OCI-LY1 (cell line): ENCODE measurements around the gene MSH3.

Source experiments
- H2AFZ ChIP-seq: fragments of 200-600 bp; sonication (generic), shearing (Covaris generic); 2 replicates; pipeline ENCODE4 v1.6.0; 2014; ENCODE audit warnings: antibody characterized with exemption, mild to moderate bottlenecking, low read length
- H3F3A ChIP-seq: fragments of 200-600 bp; sonication (generic), shearing (Covaris generic); 2 replicates; pipeline ENCODE4 v1.6.0; 2014; ENCODE audit warnings: mild to moderate bottlenecking, antibody characterized with exemption, low read length, moderate library complexity; ENCODE audit not compliant: insufficient read depth
- H3K27ac ChIP-seq: fragments of 200-600 bp; sonication (generic); 2 replicates; pipeline ENCODE4 v1.5.1; 2014; ENCODE audit warnings: low read length, mixed run types, mild to moderate bottlenecking, low read depth; ENCODE audit not compliant: poor library complexity, severe bottlenecking
- H3K27me3 ChIP-seq: fragments of 200-600 bp; sonication (generic); 2 replicates; pipeline ENCODE4 v1.6.0; 2014; ENCODE audit warnings: antibody characterized with exemption, mild to moderate bottlenecking, low read length, moderate library complexity; ENCODE audit not compliant: insufficient read depth
- H3K36me3 ChIP-seq: fragments of 200-600 bp; sonication (generic); 2 replicates; pipeline ENCODE4 v1.6.1; 2014; ENCODE audit warnings: mild to moderate bottlenecking, antibody characterized with exemption, low read length, moderate library complexity, mixed read lengths; ENCODE audit not compliant: insufficient read depth
- H3K4me1 ChIP-seq: fragments of 200-600 bp; sonication (generic); 2 replicates; pipeline ENCODE4 v1.5.1; 2014; ENCODE audit warnings: mild to moderate bottlenecking, low read length, moderate library complexity; ENCODE audit not compliant: insufficient read depth, severe bottlenecking
- H3K4me2 ChIP-seq: fragments of 200-600 bp; sonication (generic), shearing (Covaris generic); 2 replicates; pipeline ENCODE4 v1.6.1; 2014; ENCODE audit warnings: low read length
- H3K4me3 ChIP-seq: fragments of 200-600 bp; sonication (generic); 2 replicates; pipeline ENCODE4 v1.5.1; 2014; ENCODE audit warnings: low read length, low read depth, mild to moderate bottlenecking, mixed read lengths; ENCODE audit not compliant: poor library complexity, severe bottlenecking
- H3K79me2 ChIP-seq: fragments of 200-600 bp; shearing (Covaris generic); 2 replicates; pipeline ENCODE4 v1.6.1; 2016; ENCODE audit warnings: mixed run types, low read length, mixed read lengths; ENCODE audit not compliant: insufficient read depth
- H3K9ac ChIP-seq: fragments of 200-600 bp; sonication (generic), shearing (Covaris generic); 2 replicates; pipeline ENCODE4 v1.6.1; 2014; ENCODE audit warnings: mild to moderate bottlenecking, low read length, mixed read lengths
- H3K9me2 ChIP-seq: fragments of 200-600 bp; sonication (generic), shearing (Covaris generic); 2 replicates; pipeline ENCODE4 v1.6.1; 2014; ENCODE audit warnings: low read depth, mild to moderate bottlenecking, low read length, mixed read lengths
- H3K9me3 ChIP-seq: fragments of 200-600 bp; shearing (Covaris generic); 2 replicates; pipeline ENCODE4 v1.6.1; 2014; ENCODE audit warnings: low read length, mixed read lengths
- H4K20me1 ChIP-seq: fragments of 200-600 bp; sonication (generic), shearing (Covaris generic); 2 replicates; pipeline ENCODE4 v1.6.0; 2016; ENCODE audit warnings: mild to moderate bottlenecking, low read length; ENCODE audit not compliant: insufficient read depth
- CTCF ChIP-seq: fragments of 200-600 bp; sonication (generic), shearing (Covaris generic); IDR thresholded peaks from 2 replicates; pipeline ENCODE4 v1.5.1; 2017; ENCODE audit warnings: mild to moderate bottlenecking, antibody characterized with exemption, low read length, moderate library complexity, mixed read lengths
- EZH2 ChIP-seq: fragments of 200-600 bp; sonication (generic), shearing (Covaris generic); IDR thresholded peaks from 2 replicates; pipeline ENCODE4 v1.8.0; 2017; ENCODE audit warnings: borderline replicate concordance, mixed run types, mild to moderate bottlenecking, antibody characterized with exemption, low read length, moderate library complexity, mixed read lengths

MSH3 gene

GRCh38 chr5:80852331-80853245 lies 198.1 kb downstream of the MSH3 start:
- Histone ChIP-seq H3K27me3 (no peaks in the 10 kb centered on the region), H2AFZ (no peak overlapping the region), H3K36me3 (peaks cover 38% of the 10 kb centered on the region), H3F3A (no peaks in the 10 kb centered on the region), H3K4me1 (no peaks in the 10 kb centered on the region), H3K27ac (no peak overlapping the region), H4K20me1 (no peaks in the 10 kb centered on the region), H3K9ac (no peak overlapping the region), H3K79me2 (no peaks in the 10 kb centered on the region), H3K9me2 (no peaks in the 10 kb centered on the region), H3K4me3 (no peak overlapping the region), H3K4me2 (no peak overlapping the region), H3K9me3 (peaks cover 3% of the 10 kb centered on the region; the same call in 1 of the 2 replicates)
- TF ChIP-seq CTCF (no peak), EZH2 (no peak)

DNA sequence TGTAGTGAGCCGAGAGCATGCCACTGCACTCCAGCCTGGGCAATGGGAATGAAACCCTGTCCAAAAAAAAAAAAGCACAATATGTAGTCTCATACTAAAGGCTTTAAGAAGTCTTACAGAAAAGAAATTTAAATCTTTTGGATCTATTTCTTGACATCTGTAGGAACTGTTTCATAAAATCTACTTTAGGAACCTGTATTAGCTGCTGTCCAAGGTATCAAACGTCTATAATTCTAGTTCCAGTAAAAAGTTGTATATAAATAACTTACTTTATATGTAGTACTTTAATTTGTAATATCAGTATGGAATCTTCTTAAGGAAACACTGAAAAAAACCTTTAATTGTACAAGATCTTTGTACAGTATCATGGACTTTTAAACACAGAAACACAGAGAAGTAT lies 199.0 kb downstream of the MSH3 start:
- peaks cover 33% of the 10 kb centered on the region for H3K36me3 ChIP-seq

GRCh38 chr5:80854583-80854982 lies 200.1 kb downstream of the MSH3 start:
- Histone ChIP-seq H3K9me2 (no peaks in the 10 kb centered on the region), H3K27me3 (no peaks in the 10 kb centered on the region), H3K27ac (no peak overlapping the region), H3K36me3 (peaks cover 28% of the 10 kb centered on the region), H3K4me1 (no peaks in the 10 kb centered on the region), H3K79me2 (no peaks in the 10 kb centered on the region), H3F3A (no peaks in the 10 kb centered on the region), H4K20me1 (no peaks in the 10 kb centered on the region), H3K9ac (no peak overlapping the region), H3K9me3 (peaks cover 3% of the 10 kb centered on the region; the same call in 1 of the 2 replicates), H2AFZ (no peak overlapping the region), H3K4me3 (no peak overlapping the region), H3K4me2 (no peak overlapping the region)
- TF ChIP-seq EZH2 (no peak), CTCF (no peak)

More for the DNA sequence above, 199.0 kb downstream of the MSH3 start:
- Histone ChIP-seq H3K9me2 (no peaks in the 10 kb centered on the region), H3K79me2 (no peaks in the 10 kb centered on the region), H3K4me3 (no peak overlapping the region), H3K9me3 (peaks cover 3% of the 10 kb centered on the region; the same call in 1 of the 2 replicates), H3K9ac (no peak overlapping the region), H3K4me1 (no peaks in the 10 kb centered on the region), H3K27me3 (no peaks in the 10 kb centered on the region), H3K4me2 (no peak overlapping the region), H4K20me1 (no peaks in the 10 kb centered on the region), H3F3A (no peaks in the 10 kb centered on the region), H3K27ac (no peak overlapping the region), H2AFZ (no peak overlapping the region)
- TF ChIP-seq EZH2 (no peak), CTCF (no peak)
